ENCODE results near the gene OLFM1. TPM values are rescaled to one million over a fixed set of nuclear protein-coding genes. Genes with fewer than 3 reads are reported as not detected.

The OLFM1 gene
- total RNA-seq, 1 donor from 2014 or later, result 0.96 TPM

- Histone ChIP-seq H3K36me3 (ENCODE audit: control insufficient read depth, insufficient read depth, low read length) (no peaks in the 10 kb centered on the region), H3K4me3 (ENCODE audit: low read depth, low read length) (no peak overlapping the region), H3K27me3 (ENCODE audit: control insufficient read depth, insufficient read depth, low read length) (no peaks in the 10 kb centered on the region)
- no peak for DNase-seq (ENCODE audit: low read depth)
- TF ChIP-seq CTCF (IDR thresholded peaks at IDR 0.05; ENCODE audit: insufficient read depth, low read length, poor library complexity, severe bottlenecking), result no peak
These were observed 53.8 kb downstream of the OLFM1 start for GRCh38 chr9:135141183-135141774.

GRCh38 chr9:135144581-135145170 is 57.2 kb downstream of the OLFM1 start:
- H3K4me3 ChIP-seq (ENCODE audit: low read depth, low read length), result no peak overlapping the region
- no peak for DNase-seq (ENCODE audit: low read depth)
- H3K36me3 ChIP-seq (ENCODE audit: control insufficient read depth, insufficient read depth, low read length), result no peaks in the 10 kb centered on the region
- no peaks in the 10 kb centered on the region for H3K27me3 ChIP-seq (ENCODE audit: control insufficient read depth, insufficient read depth, low read length)
- TF ChIP-seq CTCF (IDR thresholded peaks at IDR 0.05; ENCODE audit: insufficient read depth, low read length, poor library complexity, severe bottlenecking), result no peak

- TF ChIP-seq CTCF (IDR thresholded peaks at IDR 0.05; ENCODE audit: insufficient read depth, low read length, poor library complexity, severe bottlenecking), result no peak
- no peak for DNase-seq (ENCODE audit: low read depth)
- Histone ChIP-seq H3K4me3 (ENCODE audit: low read depth, low read length) (no peak overlapping the region), H3K27me3 (ENCODE audit: control insufficient read depth, insufficient read depth, low read length) (no peaks in the 10 kb centered on the region), H3K36me3 (ENCODE audit: control insufficient read depth, insufficient read depth, low read length) (no peaks in the 10 kb centered on the region)
These were observed 57.8 kb downstream of the OLFM1 start for GRCh38 chr9:135145312-135145711.

- Histone ChIP-seq H3K27me3 (ENCODE audit: control insufficient read depth, insufficient read depth, low read length) (no peaks in the 10 kb centered on the region), H3K36me3 (ENCODE audit: control insufficient read depth, insufficient read depth, low read length) (no peaks in the 10 kb centered on the region), H3K4me3 (ENCODE audit: low read depth, low read length) (no peak overlapping the region)
- no peak for DNase-seq (ENCODE audit: low read depth)
- no peak for TF ChIP-seq CTCF (IDR thresholded peaks at IDR 0.05; ENCODE audit: insufficient read depth, low read length, poor library complexity, severe bottlenecking)
These were observed 58.8 kb downstream of the OLFM1 start for GRCh38 chr9:135146241-135146640.

- Histone ChIP-seq H3K36me3 (ENCODE audit: control insufficient read depth, insufficient read depth, low read length) (no peaks in the 10 kb centered on the region), H3K4me3 (ENCODE audit: low read depth, low read length) (no peak overlapping the region), H3K27me3 (ENCODE audit: control insufficient read depth, insufficient read depth, low read length) (no peaks in the 10 kb centered on the region)
- no peak for TF ChIP-seq CTCF (IDR thresholded peaks at IDR 0.05; ENCODE audit: insufficient read depth, low read length, poor library complexity, severe bottlenecking)
- no peak for DNase-seq (ENCODE audit: low read depth)
These were observed 59.5 kb downstream of the OLFM1 start for GRCh38 chr9:135146766-135147473.
